Measurements from ENCODE around the gene FOXD4L1.
"Not testable (repeated sequence)": the region's sequence is repeated elsewhere in the genome, so short reads cannot be mapped to it uniquely, and the experiment has no call there.

The FOXD4L1 gene

GRCh38 chr2:113498365-113498764, at the start of gene FOXD4L1:
Gene FOXD4L1 (plus strand): TSS chr2:113498665. CDS start chr2:113499257, 592 bp downstream.
- DNase-seq: not testable (repeated sequence)

- DNase-seq: not testable (repeated sequence)
Measured at GRCh38 chr2:113465770-113466169, 32.7 kb upstream of the FOXD4L1 start.

- DNase-seq: not testable (repeated sequence)
Measured at GRCh38 chr2:113476688-113477368, 21.6 kb upstream of the FOXD4L1 start.

- DNase-seq: not testable (repeated sequence)
Measured at GRCh38 chr2:113496527-113496926, 1.9 kb upstream of the FOXD4L1 start.

- DNase-seq: not testable (repeated sequence)
Measured at GRCh38 chr2:113499019-113499885, 787 bp downstream of the FOXD4L1 start.

- DNase-seq: not testable (repeated sequence)
Measured at GRCh38 chr2:113499886-113500722, 1.6 kb downstream of the FOXD4L1 start.

GRCh38 chr2:113500723-113501038, 2.2 kb downstream of the FOXD4L1 start:
- DNase-seq: not testable (repeated sequence)

GRCh38 chr2:113502216-113503093, 4.0 kb downstream of the FOXD4L1 start:
- DNase-seq: not testable (repeated sequence)

- DNase-seq: not testable (repeated sequence)
Measured at GRCh38 chr2:113503094-113504042, 4.9 kb downstream of the FOXD4L1 start.

- not testable (repeated sequence) for DNase-seq
Measured at GRCh38 chr2:113504081-113504480, 5.6 kb downstream of the FOXD4L1 start.

- not testable (repeated sequence) for DNase-seq
Measured at GRCh38 chr2:113507394-113508140, 9.1 kb downstream of the FOXD4L1 start.

- DNase-seq: not testable (repeated sequence)
Measured at GRCh38 chr2:113508187-113508586, 9.7 kb downstream of the FOXD4L1 start.

- not testable (repeated sequence) for DNase-seq
Measured at GRCh38 chr2:113510913-113511312, 12.4 kb downstream of the FOXD4L1 start.

GRCh38 chr2:113511859-113512258, 13.4 kb downstream of the FOXD4L1 start:
- DNase-seq: not testable (repeated sequence)

GRCh38 chr2:113515457-113515856, 17.0 kb downstream of the FOXD4L1 start:
- not testable (repeated sequence) for DNase-seq

GRCh38 chr2:113515995-113516394, 17.5 kb downstream of the FOXD4L1 start:
- DNase-seq: not testable (repeated sequence)

GRCh38 chr2:113517025-113517424, 18.6 kb downstream of the FOXD4L1 start:
- not testable (repeated sequence) for DNase-seq

GRCh38 chr2:113520837-113521236, 22.4 kb downstream of the FOXD4L1 start:
- not testable (repeated sequence) for DNase-seq

- DNase-seq: not testable (repeated sequence)
Measured at GRCh38 chr2:113521492-113521891, 23.0 kb downstream of the FOXD4L1 start.

- DNase-seq: not testable (repeated sequence)
Measured at GRCh38 chr2:113524986-113525385, 26.5 kb downstream of the FOXD4L1 start.

All from NCI-H187 treated with DMSO at 0.1 percent for 48 hours (cell line).